Right renal pelvis (tissue), 4 donors: ENCODE results near the gene CNPPD1. TPM values are rescaled to one million over a fixed set of nuclear protein-coding genes. Genes with fewer than 3 reads are reported as not detected.
A peak's percentile ranks its signal among the peaks of the same experiment; 100 is the strongest.

Experiments used
- DNase-seq, 4 donors: peaks; one replicate each; pipeline ENCODE4 v3.0.0-alpha.2; 2013; ENCODE audit warnings: low read depth in 4 of 4, low spot score in 3 of 4, missing footprints in 1 of 4
- polyA plus RNA-seq, 4 donors: library from polyadenylated mRNA; unstranded; fragments of 120-200 nt; gene quantifications; one replicate each; pipeline ENCODE4 v1.2.1, GENCODE V29; 2013; ENCODE audit not compliant: insufficient read length in 4 of 4

Gene CNPPD1
- polyA plus RNA-seq, 4 donors: 66.2 to 75.3 (median 70.5) TPM

GRCh38 chr2:219163156-219163555 is 13.6 kb downstream of the CNPPD1 start:
- no peak for DNase-seq

GRCh38 chr2:219161097-219161496 is 15.6 kb downstream of the CNPPD1 start:
- no peak for DNase-seq

GRCh38 chr2:219160186-219161017 is 16.3 kb downstream of the CNPPD1 start, which contains the start of gene NHEJ1:
TSS of gene NHEJ1 (minus strand) at chr2:219160815. CDS start at chr2:219158362, 2,453 bp downstream.
- DNase-seq: peak; percentile 80 to 94 (median 85)

- DNase-seq: no peak
These were observed 16.9 kb downstream of the CNPPD1 start for GRCh38 chr2:219159771-219160185.

GRCh38 chr2:219158586-219158985 is 18.1 kb downstream of the CNPPD1 start:
- no peak for DNase-seq

GRCh38 chr2:219158025-219158424 is 18.7 kb downstream of the CNPPD1 start:
- DNase-seq: no peak

- no peak for DNase-seq
These were observed 19.3 kb downstream of the CNPPD1 start for GRCh38 chr2:219157396-219157795.

- peak; percentile 65 to 69 (median 66) for DNase-seq
These were observed 21.6 kb downstream of the CNPPD1 start for GRCh38 chr2:219155054-219155644.

- no peak for DNase-seq
These were observed 27.1 kb downstream of the CNPPD1 start for GRCh38 chr2:219149667-219150066.

- no peak for DNase-seq
These were observed 34.4 kb downstream of the CNPPD1 start for GRCh38 chr2:219142329-219142728.

GRCh38 chr2:219140722-219141121 is 36.0 kb downstream of the CNPPD1 start:
- DNase-seq: no peak

GRCh38 chr2:219133976-219134375 is 42.7 kb downstream of the CNPPD1 start:
- DNase-seq: no peak

GRCh38 chr2:219131744-219132143 is 45.0 kb downstream of the CNPPD1 start:
- no peak for DNase-seq

- no peak for DNase-seq
These were observed 45.4 kb downstream of the CNPPD1 start for GRCh38 chr2:219131327-219131726.

GRCh38 chr2:219129589-219129988 is 47.1 kb downstream of the CNPPD1 start:
- DNase-seq: no peak

GRCh38 chr2:219128396-219128795 is 48.3 kb downstream of the CNPPD1 start:
- DNase-seq: no peak

GRCh38 chr2:219127037-219127635 is 49.6 kb downstream of the CNPPD1 start:
- DNase-seq: no peak

GRCh38 chr2:219126555-219126954 is 50.2 kb downstream of the CNPPD1 start:
- no peak for DNase-seq

- DNase-seq: no peak
These were observed 50.8 kb downstream of the CNPPD1 start for GRCh38 chr2:219125886-219126270.

- no peak for DNase-seq
These were observed 51.4 kb downstream of the CNPPD1 start for GRCh38 chr2:219125225-219125885.
